Tibial nerve (tissue), 4 donors: ENCODE measurements around the gene RNU1-3.

ENCODE experiments used
- EP300 ChIP-seq, 2 donors: sonication (generic); formaldehyde crosslinking; IDR thresholded peaks; one replicate each; pipeline ENCODE4 v1.6.1; 2017; ENCODE audit warnings: antibody characterized with exemption in 2 of 2, mild to moderate bottlenecking in 1 of 2
- POLR2A ChIP-seq, 2 donors: fragments of 450-650 bp; IDR thresholded peaks; one replicate each; pipeline ENCODE4 v1.6.1; 2017; ENCODE audit warnings: antibody characterized with exemption in 2 of 2, mild to moderate bottlenecking in 2 of 2, moderate library complexity in 2 of 2
- TF ChIP-seq, protein P1 (sequence below), 5 experiments: fragments of 200-600 bp in 3 of 5; fragments of 450-650 bp in 2 of 5; sonication (generic) in 3 of 5; IDR thresholded peaks; one replicate each; pipeline ENCODE4 v1.5.1; 2016 to 2019; ENCODE audit warnings: antibody characterized with exemption in 5 of 5, mild to moderate bottlenecking in 3 of 5, moderate library complexity in 2 of 5

DNA sequence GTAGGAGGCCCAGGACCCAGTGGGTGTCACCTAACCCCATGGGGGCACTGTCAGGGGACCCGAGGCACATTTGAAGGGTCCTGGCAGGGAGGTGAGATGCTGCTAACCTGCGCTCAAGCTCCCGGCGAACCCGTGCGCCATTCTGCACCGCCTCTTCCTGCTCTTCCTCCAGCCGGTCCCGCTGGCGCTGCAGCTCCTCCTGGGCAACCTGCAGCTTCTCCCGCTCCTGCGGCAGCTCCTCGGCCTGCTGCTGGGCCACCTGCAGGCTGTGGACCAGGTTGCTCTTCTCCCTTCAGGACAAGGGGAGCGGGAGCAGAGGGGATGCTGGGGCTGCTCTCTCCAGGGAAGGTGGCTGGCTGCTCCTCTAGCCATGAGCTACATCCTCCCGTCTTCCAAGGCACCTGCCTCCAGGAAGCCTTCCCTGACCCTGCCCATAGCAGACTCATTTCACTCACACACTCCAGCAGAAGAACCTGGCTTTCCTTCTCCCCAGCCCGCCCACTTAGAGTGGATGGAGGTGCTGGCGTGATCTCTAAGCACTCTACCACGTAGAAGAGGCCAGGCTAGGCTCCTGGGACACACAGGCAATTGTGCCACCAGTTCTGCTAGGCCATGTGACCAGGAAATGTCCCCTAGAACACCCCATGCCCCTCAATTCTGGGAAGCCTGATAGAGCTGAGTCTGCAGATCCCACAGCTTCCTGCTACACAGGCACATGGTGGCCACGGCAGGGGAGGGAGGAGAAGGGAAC lies 38.2 kb downstream of the RNU1-3 start:
- no peak for TF ChIP-seq EP300 (IDR thresholded peaks at IDR 0.05)
- TF ChIP-seq, protein P1, sequence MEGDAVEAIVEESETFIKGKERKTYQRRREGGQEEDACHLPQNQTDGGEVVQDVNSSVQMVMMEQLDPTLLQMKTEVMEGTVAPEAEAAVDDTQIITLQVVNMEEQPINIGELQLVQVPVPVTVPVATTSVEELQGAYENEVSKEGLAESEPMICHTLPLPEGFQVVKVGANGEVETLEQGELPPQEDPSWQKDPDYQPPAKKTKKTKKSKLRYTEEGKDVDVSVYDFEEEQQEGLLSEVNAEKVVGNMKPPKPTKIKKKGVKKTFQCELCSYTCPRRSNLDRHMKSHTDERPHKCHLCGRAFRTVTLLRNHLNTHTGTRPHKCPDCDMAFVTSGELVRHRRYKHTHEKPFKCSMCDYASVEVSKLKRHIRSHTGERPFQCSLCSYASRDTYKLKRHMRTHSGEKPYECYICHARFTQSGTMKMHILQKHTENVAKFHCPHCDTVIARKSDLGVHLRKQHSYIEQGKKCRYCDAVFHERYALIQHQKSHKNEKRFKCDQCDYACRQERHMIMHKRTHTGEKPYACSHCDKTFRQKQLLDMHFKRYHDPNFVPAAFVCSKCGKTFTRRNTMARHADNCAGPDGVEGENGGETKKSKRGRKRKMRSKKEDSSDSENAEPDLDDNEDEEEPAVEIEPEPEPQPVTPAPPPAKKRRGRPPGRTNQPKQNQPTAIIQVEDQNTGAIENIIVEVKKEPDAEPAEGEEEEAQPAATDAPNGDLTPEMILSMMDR (IDR thresholded peaks at IDR 0.05): no peak
- no peak for TF ChIP-seq POLR2A (IDR thresholded peaks at IDR 0.05)
